Adipocyte (in vitro differentiated cells): ENCODE data around the gene CHTOP.
"Not testable (repeated sequence)": the region's sequence is repeated elsewhere in the genome, so short reads cannot be mapped to it uniquely, and the experiment has no call there.

Source experiments
- DNase-seq: peaks from one replicate; pipeline ENCODE4 v3.0.0-alpha.2; 2015; ENCODE audit warnings: low read depth
- H3K27me3 ChIP-seq: replicated peaks from 2 replicates; pipeline ENCODE4 v1.7.0; 2013; ENCODE audit warnings: mild to moderate bottlenecking, low read length, moderate library complexity; ENCODE audit not compliant: control insufficient read depth, insufficient read depth
- H3K36me3 ChIP-seq: 2 replicates; pipeline ENCODE4 v1.7.0; 2013; ENCODE audit warnings: low read length, mild to moderate bottlenecking, moderate library complexity; ENCODE audit not compliant: control insufficient read depth, insufficient read depth, severe bottlenecking
- H3K4me1 ChIP-seq: 2 replicates; pipeline ENCODE4 v1.7.0; 2013; ENCODE audit warnings: mild to moderate bottlenecking, low read length, moderate library complexity; ENCODE audit not compliant: control insufficient read depth, insufficient read depth
- H3K4me3 ChIP-seq: 2 replicates; pipeline ENCODE4 v1.7.0; 2013; ENCODE audit warnings: mild to moderate bottlenecking, low read length, moderate library complexity
- H3K9ac ChIP-seq: 2 replicates; pipeline ENCODE4 v1.7.0; 2013; ENCODE audit warnings: mild to moderate bottlenecking, low read length, moderate library complexity
- H3K9me3 ChIP-seq: 2 replicates; pipeline ENCODE4 v1.7.0; 2013; ENCODE audit warnings: mild to moderate bottlenecking, low read length, moderate library complexity; ENCODE audit not compliant: control insufficient read depth

The CHTOP gene

DNA sequence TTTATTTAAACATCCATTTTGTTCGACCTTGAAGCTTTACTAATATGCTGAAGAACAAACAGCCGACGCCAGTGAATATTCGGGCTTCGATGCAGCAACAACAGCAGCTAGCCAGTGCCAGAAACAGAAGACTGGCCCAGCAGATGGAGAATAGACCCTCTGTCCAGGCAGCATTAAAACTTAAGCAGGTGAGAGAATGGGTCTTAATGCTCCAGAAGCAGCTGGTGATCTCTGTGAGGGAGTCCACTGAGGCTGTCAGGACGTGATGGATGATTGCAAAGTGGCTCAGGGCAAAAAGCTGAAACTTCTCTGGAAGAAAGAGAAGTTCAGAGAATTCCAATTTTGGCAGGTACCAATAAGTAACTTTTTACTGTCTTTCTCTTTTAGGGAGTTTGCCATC, 4.4 kb downstream of the CHTOP start:
- peaks cover 70% of the 10 kb centered on the region for H3K36me3 ChIP-seq

DNA sequence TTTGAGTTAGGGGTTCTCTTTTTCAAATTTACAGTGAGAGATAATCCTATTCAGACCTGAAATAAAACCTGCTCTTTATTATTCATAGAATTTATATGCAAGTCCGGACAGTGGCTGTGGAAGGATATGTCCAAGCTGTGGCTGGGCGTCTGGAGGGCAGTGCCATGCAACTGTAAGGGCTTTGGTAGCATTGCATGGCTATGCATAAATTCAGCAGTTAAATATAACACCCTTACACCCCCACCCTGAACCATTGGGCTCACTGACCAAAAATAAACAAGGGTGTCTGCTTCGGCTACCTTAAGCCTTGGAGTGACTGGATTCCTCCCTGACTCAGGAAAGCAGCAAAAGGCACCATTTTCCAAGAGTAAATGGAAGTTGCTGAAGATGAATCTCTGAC, 5.4 kb downstream of the CHTOP start:
- Histone ChIP-seq H3K4me1 (peaks cover 36% of the 10 kb centered on the region), H3K9me3 (no peaks in the 10 kb centered on the region), H3K9ac (no peak overlapping the region), H3K27me3 (no peaks in the 10 kb centered on the region), H3K4me3 (no peak overlapping the region), H3K36me3 (peaks cover 80% of the 10 kb centered on the region)
- DNase-seq = no peak

More for the DNA sequence above, 4.4 kb downstream of the CHTOP start:
- H3K4me1 ChIP-seq = peaks cover 31% of the 10 kb centered on the region
- H3K9ac ChIP-seq = peak overlapping the region; percentile 73
- no peaks in the 10 kb centered on the region for H3K9me3 ChIP-seq
- no peak for DNase-seq
- no peak overlapping the region for H3K4me3 ChIP-seq
- no peaks in the 10 kb centered on the region for H3K27me3 ChIP-seq

DNA sequence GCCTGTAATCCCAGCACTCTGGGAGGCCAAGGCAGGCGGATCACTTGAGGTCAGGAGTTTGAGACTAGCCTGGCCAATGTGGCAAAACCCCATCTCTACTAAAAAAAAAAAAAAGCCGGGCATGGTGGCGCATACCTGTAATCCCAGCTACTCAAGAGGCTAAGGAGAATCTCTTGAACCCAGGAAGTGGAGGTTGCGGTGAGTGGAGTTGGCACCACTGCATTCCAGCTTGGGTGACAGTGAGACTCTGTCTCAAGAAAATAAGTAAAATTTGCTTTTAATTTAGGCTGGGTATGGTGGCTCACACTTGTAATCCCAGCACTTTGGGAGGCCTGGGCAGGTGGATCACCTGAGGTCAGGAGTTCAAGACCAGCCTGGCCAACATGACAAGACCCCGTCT, 6.3 kb downstream of the CHTOP start:
- DNase-seq, H3K27me3 ChIP-seq, H3K9me3 ChIP-seq, H3K4me3 ChIP-seq, H3K9ac ChIP-seq: not testable (repeated sequence)
- H3K4me1 ChIP-seq = peaks cover 39% of the 10 kb centered on the region
- H3K36me3 ChIP-seq = peaks cover 90% of the 10 kb centered on the region

DNA sequence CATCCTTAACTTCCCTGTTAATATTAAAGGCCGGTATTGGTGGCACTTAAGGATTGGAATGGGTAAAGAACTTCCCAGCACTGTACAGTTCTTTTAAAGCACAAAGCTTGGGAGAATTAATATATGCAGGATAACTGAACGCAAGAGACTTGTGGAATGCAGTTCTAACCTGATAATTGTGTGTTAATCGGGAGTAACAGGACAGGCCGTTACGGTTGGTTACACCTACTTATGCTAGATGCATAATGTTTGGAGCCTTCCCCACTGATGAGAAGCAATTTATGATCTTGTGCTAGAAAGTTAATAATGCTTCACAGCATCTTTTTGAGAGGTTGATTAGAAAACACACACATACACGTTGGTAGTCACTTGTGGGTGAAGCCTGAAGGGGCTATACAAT, 7.0 kb downstream of the CHTOP start:
- peaks cover 37% of the 10 kb centered on the region for H3K4me1 ChIP-seq
- no peaks in the 10 kb centered on the region for H3K27me3 ChIP-seq
- no peak overlapping the region for H3K4me3 ChIP-seq
- no peak for DNase-seq
- H3K9me3 ChIP-seq = no peaks in the 10 kb centered on the region
- no peak overlapping the region for H3K9ac ChIP-seq
- peaks cover 96% of the 10 kb centered on the region for H3K36me3 ChIP-seq

DNA sequence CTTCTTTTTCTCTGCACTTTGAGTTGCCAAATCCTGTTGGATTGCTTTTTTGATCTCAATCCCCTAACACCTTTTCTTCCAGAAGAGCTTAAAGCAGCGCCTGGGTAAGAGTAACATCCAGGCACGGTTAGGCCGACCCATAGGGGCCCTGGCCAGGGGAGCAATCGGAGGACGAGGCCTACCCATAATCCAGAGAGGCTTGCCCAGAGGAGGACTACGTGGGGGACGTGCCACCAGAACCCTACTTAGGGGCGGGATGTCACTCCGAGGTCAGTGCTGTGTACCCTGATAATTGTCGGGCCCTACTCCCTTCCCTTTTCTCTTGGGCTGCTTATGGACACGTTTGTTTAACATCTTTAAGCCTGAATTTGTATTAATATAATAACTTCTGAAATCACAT, 8.3 kb downstream of the CHTOP start:
- peaks cover 37% of the 10 kb centered on the region for H3K4me1 ChIP-seq
- no peaks in the 10 kb centered on the region for H3K27me3 ChIP-seq
- peaks cover 91% of the 10 kb centered on the region for H3K36me3 ChIP-seq
- DNase-seq = no peak
- H3K4me3 ChIP-seq = no peak overlapping the region
- no peak overlapping the region for H3K9ac ChIP-seq
- no peaks in the 10 kb centered on the region for H3K9me3 ChIP-seq

DNA sequence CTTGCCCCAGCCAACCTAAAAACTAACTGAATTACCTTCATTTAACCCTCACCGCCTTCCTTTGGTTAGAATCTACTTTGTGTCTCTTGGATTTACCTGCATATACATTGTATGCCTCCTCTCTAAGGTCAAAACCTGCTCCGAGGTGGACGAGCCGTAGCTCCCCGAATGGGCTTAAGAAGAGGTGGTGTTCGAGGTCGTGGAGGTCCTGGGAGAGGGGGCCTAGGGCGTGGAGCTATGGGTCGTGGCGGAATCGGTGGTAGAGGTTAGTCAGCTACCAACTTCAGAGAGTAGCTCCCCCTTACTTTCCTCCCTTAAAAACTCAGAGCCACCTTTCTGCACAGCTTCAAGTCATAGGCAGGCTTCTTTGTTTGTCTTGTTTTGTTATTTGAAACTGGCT, 9.2 kb downstream of the CHTOP start:
- Histone ChIP-seq H3K4me3 (no peak overlapping the region), H3K9me3 (no peaks in the 10 kb centered on the region), H3K9ac (no peak overlapping the region), H3K36me3 (peaks cover 84% of the 10 kb centered on the region), H3K27me3 (no peaks in the 10 kb centered on the region), H3K4me1 (peaks cover 35% of the 10 kb centered on the region)
- DNase-seq = no peak

DNA sequence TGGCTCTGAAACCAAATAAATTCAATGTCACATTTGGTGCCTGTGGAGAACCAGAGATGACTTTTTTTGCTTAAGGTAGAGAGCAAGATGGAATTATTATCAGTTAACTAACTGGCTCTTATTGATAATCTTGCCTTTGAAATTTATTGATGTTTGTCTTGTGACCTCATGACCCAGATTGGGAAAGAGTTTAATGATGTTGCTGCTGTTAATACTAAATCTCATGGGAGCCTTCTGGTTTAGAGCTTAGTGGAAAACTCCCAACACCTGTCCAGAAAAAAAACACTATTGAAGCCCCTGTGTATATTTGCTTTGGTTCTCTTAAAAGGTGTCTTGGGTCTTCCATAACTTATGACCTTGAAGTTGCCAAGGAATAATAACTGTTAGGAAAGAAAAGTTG, 9.9 kb downstream of the CHTOP start:
- no peaks in the 10 kb centered on the region for H3K9me3 ChIP-seq
- H3K4me3 ChIP-seq = no peak overlapping the region
- H3K27me3 ChIP-seq = no peaks in the 10 kb centered on the region
- peaks cover 32% of the 10 kb centered on the region for H3K4me1 ChIP-seq
- no peak for DNase-seq
- no peak overlapping the region for H3K9ac ChIP-seq
- H3K36me3 ChIP-seq = peaks cover 77% of the 10 kb centered on the region

DNA sequence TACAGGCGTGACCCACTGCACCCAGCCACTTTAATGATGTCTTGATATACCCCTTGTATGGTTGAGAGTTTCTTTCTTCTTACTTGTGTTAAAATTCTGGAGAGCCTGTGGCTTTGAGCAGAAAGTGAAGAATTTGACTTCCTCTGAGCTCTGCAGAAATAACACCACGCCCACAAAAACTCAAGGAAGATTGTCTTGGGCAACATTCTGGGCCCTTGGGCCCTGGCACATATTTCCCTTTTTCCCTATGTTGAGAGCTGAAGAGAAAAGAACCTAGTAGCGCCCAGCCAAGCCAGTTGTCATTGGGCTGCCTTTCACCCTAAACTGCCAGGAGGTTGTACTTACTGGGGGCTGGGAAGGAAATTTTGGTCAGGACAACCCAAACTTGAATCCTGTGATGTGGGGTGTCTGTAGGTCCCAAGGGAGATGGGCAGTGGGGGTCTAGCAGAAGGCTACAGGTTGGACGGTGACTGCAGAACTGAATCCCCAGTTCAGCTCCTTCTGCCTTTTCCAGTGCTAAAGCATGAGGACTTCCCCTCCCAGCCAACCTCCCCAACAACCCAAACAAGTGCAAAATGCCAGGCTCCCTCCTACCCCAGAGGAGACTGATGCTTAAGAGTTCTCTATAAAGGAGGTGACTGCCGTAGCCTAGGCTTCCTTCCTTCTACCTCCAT, 12.9 kb downstream of the CHTOP start:
- peak; percentile 52 for DNase-seq
- Histone ChIP-seq H3K9ac (no peak overlapping the region), H3K4me3 (no peak overlapping the region), H3K36me3 (peaks cover 47% of the 10 kb centered on the region), H3K4me1 (peaks cover 36% of the 10 kb centered on the region), H3K27me3 (no peaks in the 10 kb centered on the region), H3K9me3 (no peaks in the 10 kb centered on the region)

DNA sequence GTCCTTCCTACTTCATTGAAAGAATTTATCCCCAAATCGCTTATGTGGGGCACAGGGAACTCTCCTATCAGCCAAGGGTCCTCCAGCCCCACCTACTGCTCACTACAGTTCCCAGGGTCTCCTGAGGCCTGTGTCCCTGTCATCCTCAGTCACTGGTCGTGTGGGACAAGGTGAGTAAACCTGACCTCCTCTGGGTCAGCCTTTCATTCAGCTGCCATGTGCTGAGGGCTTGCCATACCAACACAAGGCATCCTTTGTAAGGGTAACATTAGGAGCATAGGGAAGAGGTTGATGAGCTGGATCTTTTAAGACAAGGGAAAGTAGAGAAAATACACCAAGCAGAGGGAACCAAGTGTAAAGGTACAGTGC, 13.5 kb downstream of the CHTOP start:
- Histone ChIP-seq H3K4me1 (peaks cover 36% of the 10 kb centered on the region), H3K36me3 (peaks cover 42% of the 10 kb centered on the region), H3K27me3 (no peaks in the 10 kb centered on the region), H3K9ac (no peak overlapping the region), H3K4me3 (no peak overlapping the region), H3K9me3 (no peaks in the 10 kb centered on the region)
- DNase-seq = no peak

DNA sequence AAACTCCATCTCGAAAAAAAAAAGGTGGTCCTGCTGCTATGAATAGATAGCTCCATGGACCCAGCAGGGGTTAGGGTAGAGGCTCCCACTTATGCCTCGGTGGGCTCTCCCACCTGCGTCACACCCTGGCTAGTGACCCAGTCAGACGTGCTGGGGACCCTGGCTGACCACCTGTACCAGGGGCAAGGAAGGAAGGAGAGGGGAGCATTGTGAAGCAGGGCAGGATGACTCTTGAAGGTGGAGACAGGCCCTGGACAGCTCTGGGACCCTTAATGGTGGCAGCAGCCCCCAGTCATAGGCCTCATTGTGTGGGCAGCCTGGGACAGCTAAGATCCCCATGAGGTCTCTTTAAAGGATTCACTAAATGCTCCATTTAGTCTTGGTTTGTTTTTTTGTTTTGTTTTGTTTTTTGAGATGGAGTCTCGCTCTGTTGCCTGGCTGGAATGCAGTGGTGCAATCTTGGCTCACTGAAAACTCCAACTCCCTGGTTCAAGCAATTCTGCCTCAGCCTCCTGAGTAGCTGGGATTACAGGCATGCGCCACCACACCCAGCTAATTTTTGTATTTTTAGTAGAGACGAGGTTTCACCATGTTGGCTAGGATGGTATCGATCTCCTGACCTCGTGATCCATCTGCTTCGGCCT, 14.3 kb downstream of the CHTOP start:
- H3K4me1 ChIP-seq = peaks cover 43% of the 10 kb centered on the region
- no peak overlapping the region for H3K4me3 ChIP-seq
- H3K9me3 ChIP-seq = no peaks in the 10 kb centered on the region
- no peak overlapping the region for H3K9ac ChIP-seq
- peak; percentile 65 for DNase-seq
- peaks cover 34% of the 10 kb centered on the region for H3K36me3 ChIP-seq
- no peaks in the 10 kb centered on the region for H3K27me3 ChIP-seq

DNA sequence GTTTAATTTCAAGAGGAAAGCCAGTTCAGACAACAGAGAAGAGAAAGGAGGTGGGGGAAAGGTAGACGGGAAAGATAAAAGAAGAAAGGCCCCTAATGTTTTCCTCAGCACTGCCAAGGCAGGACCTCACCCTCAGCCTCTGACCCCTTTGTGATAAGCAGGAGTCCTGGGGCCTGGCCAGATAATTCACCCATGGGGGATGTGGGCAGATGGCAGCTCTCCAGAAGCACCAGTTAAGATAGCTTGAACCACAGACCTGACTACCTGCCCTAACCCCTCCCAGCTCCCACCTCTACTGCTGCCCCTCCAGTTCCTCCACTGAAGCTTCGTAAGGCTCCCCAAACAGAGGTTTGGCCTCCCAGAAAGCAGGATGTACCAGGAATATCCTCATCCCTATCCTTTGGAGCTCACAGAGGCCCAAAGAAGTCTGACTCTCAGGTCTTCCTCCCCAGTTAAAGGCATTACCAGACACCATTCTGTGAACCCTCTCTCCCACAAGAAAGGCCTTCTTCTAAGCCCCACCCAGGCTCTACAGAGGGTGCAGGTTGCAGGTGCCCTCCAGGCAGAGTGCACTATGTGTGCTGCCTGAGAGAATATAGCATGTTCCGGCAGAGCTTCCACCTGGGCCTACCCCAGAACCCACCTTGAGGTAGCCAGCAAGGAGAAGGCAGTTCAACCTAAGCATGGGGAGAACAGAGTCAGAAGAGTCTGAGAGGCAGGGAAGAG, 15.4 kb downstream of the CHTOP start:
- Histone ChIP-seq H3K4me1 (peaks cover 38% of the 10 kb centered on the region), H3K4me3 (no peak overlapping the region), H3K9ac (no peak overlapping the region), H3K36me3 (peaks cover 22% of the 10 kb centered on the region), H3K27me3 (no peaks in the 10 kb centered on the region), H3K9me3 (no peaks in the 10 kb centered on the region)
- DNase-seq = no peak
